T-helper 1 cell treated with Interleukin-12 subunit alpha and Interleukin-12 subunit beta and Interleukin-4 antibody, amounts not matched to agents 30 μg/mL and 1 μg/mL, for 36 hours (primary cell): ENCODE data around the gene TMPRSS5.
"Not testable (repeated sequence)": the region's sequence is repeated elsewhere in the genome, so short reads cannot be mapped to it uniquely, and the experiment has no call there.

ENCODE experiments used
- H3K27ac Mint-ChIP-seq: one replicate; pipeline ENCODE4 v1.8.0; 2021; ENCODE audit warnings: mild to moderate bottlenecking, mixed read lengths
- H3K27me3 Mint-ChIP-seq: one replicate; pipeline ENCODE4 v1.8.0; 2021; ENCODE audit warnings: low read depth, mixed read lengths
- H3K36me3 Mint-ChIP-seq: one replicate; pipeline ENCODE4 v1.8.0; 2021; ENCODE audit warnings: low read depth, mixed read lengths
- H3K4me1 Mint-ChIP-seq: one replicate; pipeline ENCODE4 v1.8.0; 2021; ENCODE audit warnings: low read depth, mixed read lengths
- H3K4me3 Mint-ChIP-seq: one replicate; pipeline ENCODE4 v1.8.0; 2021; ENCODE audit warnings: mild to moderate bottlenecking, moderate library complexity, mixed read lengths
- H3K9me3 Mint-ChIP-seq: one replicate; pipeline ENCODE4 v1.8.0; 2021; ENCODE audit warnings: mixed read lengths

Gene TMPRSS5

GRCh38 chr11:113715882-113716625 is 9.9 kb upstream of the TMPRSS5 start:
- Mint-ChIP-seq H3K27ac (no peak overlapping the region), H3K27me3 (no peaks in the 10 kb centered on the region), H3K4me1 (no peaks in the 10 kb centered on the region), H3K36me3 (peaks cover 2% of the 10 kb centered on the region), H3K4me3 (no peak overlapping the region), H3K9me3 (peaks cover 4% of the 10 kb centered on the region)

DNA sequence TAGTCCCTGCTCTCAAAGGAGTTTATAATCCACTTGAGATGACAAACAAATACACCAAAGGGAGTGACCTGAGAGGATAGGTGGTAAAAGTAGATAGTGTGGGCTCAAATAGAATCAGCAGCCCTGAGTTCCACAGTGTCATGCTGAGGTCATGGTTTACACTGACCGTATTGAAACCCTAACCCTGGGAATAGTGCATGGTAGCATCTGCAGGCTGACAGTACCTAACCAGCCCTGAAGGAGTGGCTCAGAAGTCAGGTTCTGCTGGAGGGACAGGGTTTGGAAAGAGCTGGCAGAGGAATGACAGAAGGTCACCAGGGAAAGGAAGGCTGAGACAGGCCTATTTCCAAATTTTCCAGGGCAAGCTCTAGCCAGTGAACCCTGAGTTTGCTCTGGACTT is 9.2 kb upstream of the TMPRSS5 start:
- H3K27ac Mint-ChIP-seq: no peak overlapping the region
- H3K36me3 Mint-ChIP-seq: peaks cover 2% of the 10 kb centered on the region
- H3K4me1 Mint-ChIP-seq: no peaks in the 10 kb centered on the region
- H3K9me3 Mint-ChIP-seq: peaks cover under 1% of the 10 kb centered on the region
- H3K4me3 Mint-ChIP-seq: no peak overlapping the region
- H3K27me3 Mint-ChIP-seq: no peaks in the 10 kb centered on the region

DNA sequence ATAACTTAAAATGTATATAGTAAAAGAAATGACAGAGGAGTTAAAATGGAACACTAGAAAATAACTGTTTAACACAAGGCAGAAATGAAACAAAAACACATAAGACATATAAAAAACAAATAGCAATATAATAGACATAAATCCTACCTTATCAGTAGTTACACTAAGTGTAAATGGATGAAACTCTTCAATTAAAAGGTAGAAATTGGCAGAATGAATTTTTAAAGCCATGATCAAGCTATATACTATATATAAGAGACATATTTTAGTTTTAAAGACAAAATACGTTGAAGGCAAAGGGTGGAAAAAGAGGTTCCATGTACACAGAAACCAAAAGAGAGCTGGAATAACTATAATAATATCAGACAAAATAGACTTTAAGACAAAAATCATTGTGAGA is 4.9 kb upstream of the TMPRSS5 start:
- H3K27me3 Mint-ChIP-seq: no peaks in the 10 kb centered on the region
- H3K36me3 Mint-ChIP-seq: peaks cover 6% of the 10 kb centered on the region
- peaks cover 24% of the 10 kb centered on the region for H3K9me3 Mint-ChIP-seq
- H3K27ac Mint-ChIP-seq: no peak overlapping the region
- no peak overlapping the region for H3K4me3 Mint-ChIP-seq
- H3K4me1 Mint-ChIP-seq: no peaks in the 10 kb centered on the region

- not testable (repeated sequence) for H3K27me3 Mint-ChIP-seq, H3K4me1 Mint-ChIP-seq, H3K27ac Mint-ChIP-seq, H3K4me3 Mint-ChIP-seq, H3K36me3 Mint-ChIP-seq
- peaks cover 25% of the 10 kb centered on the region for H3K9me3 Mint-ChIP-seq
Observed at GRCh38 chr11:113703551-113703950, 2.6 kb downstream of the TMPRSS5 start.

DNA sequence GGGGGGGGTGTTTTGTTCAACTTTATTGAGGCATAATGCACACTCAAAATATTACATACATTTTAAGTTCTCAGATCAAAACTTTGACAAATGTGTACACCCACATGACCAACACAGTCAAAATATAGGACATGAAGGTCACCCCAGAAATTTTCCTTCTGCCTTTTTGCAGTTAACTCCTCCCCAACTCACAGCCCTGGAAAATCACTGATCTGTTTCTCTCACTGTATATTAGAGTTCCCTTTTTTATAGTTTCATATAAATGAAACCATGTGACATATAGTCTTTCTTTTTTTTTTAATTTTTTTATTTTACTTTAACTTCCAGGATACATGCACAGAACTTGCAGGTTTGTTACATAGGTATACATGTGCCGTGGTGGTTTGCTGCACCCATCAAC is 4.6 kb downstream of the TMPRSS5 start:
- Mint-ChIP-seq H3K9me3 (peaks cover 12% of the 10 kb centered on the region), H3K27me3 (no peaks in the 10 kb centered on the region), H3K4me3 (no peak overlapping the region), H3K4me1 (no peaks in the 10 kb centered on the region), H3K36me3 (no peaks in the 10 kb centered on the region), H3K27ac (no peak overlapping the region)

DNA sequence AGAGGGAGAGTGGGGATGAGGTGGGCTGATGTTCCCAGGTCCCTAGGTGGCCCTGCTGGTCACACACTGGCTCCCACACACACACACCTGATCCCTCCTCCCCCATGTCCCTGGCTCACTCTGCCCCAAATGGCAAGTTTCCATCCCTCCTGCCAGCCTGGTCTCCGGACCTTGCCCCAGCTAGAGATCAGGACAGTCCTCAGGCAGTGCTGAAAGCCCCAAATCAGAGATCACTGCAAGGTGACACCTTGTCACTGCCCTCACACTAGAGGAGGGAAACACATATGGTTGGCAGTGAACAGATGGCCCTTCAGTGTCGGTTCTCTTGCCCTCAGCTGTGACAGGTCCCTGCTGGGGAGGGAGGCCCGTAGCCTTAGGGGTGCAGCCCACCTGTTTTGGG is 7.6 kb downstream of the TMPRSS5 start:
- Mint-ChIP-seq H3K9me3 (peaks cover 8% of the 10 kb centered on the region), H3K36me3 (no peaks in the 10 kb centered on the region), H3K4me1 (peaks cover 9% of the 10 kb centered on the region), H3K27ac (no peak overlapping the region), H3K4me3 (no peak overlapping the region), H3K27me3 (no peaks in the 10 kb centered on the region)

GRCh38 chr11:113697756-113698407 is 8.2 kb downstream of the TMPRSS5 start:
- no peak overlapping the region for H3K27ac Mint-ChIP-seq
- H3K4me1 Mint-ChIP-seq: peaks cover 9% of the 10 kb centered on the region
- H3K27me3 Mint-ChIP-seq: no peaks in the 10 kb centered on the region
- no peaks in the 10 kb centered on the region for H3K36me3 Mint-ChIP-seq
- H3K9me3 Mint-ChIP-seq: peaks cover 3% of the 10 kb centered on the region
- H3K4me3 Mint-ChIP-seq: no peak overlapping the region

- Mint-ChIP-seq H3K36me3 (no peaks in the 10 kb centered on the region), H3K27ac (no peak overlapping the region), H3K9me3 (peaks cover 1% of the 10 kb centered on the region), H3K4me3 (no peak overlapping the region), H3K27me3 (no peaks in the 10 kb centered on the region), H3K4me1 (peaks cover 9% of the 10 kb centered on the region)
Observed at GRCh38 chr11:113697111-113697510, 9.0 kb downstream of the TMPRSS5 start.

DNA sequence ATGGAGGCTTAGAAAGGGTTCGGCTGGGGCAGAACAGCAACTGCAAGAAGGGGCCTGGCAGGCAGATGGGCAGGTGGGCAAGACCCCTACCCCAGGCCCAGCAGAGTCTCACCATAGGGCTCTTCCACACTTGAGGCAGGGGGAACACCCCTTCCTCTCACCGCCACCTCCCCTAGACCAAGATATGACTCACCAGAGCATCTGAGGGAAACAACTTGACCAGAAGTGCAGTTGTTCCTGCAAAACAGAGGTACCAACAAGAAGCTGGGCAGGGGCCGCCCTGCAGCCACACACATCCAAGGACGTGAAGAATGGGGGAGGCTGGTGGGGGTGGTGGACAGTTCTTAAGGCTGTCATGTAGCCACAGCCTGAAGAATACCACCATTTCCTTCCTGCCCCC is 10.9 kb downstream of the TMPRSS5 start:
- Mint-ChIP-seq H3K9me3 (no peaks in the 10 kb centered on the region), H3K36me3 (no peaks in the 10 kb centered on the region), H3K27me3 (no peaks in the 10 kb centered on the region), H3K4me1 (peaks cover 9% of the 10 kb centered on the region), H3K4me3 (no peak overlapping the region), H3K27ac (no peak overlapping the region)

- no peaks in the 10 kb centered on the region for H3K27me3 Mint-ChIP-seq
- peaks cover 9% of the 10 kb centered on the region for H3K4me1 Mint-ChIP-seq
- H3K9me3 Mint-ChIP-seq: no peaks in the 10 kb centered on the region
- H3K4me3 Mint-ChIP-seq: no peak overlapping the region
- H3K27ac Mint-ChIP-seq: no peak overlapping the region
- no peaks in the 10 kb centered on the region for H3K36me3 Mint-ChIP-seq
Observed at GRCh38 chr11:113694390-113694789, 11.7 kb downstream of the TMPRSS5 start.

DNA sequence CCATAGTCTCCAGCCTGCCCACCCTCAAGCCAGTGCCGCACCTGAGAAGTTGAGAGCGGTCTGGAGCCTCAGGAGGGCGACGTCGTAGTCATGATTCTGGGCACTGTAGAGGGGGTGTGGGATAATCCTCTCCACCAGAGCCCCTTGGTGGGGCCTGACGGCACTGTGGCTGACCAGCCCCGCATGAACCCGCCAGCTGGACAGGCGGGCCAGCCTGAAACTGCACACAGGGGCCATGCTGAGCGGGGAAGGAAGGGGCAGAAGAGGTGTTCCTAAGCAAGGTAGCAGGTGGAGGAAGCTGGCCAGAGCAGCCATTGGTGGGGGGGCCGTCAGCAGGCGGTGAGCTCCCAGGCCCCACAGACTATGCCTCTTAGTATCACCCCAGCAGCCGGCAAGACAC is 13.1 kb downstream of the TMPRSS5 start:
- H3K4me3 Mint-ChIP-seq: no peak overlapping the region
- no peak overlapping the region for H3K27ac Mint-ChIP-seq
- H3K27me3 Mint-ChIP-seq: no peaks in the 10 kb centered on the region
- H3K9me3 Mint-ChIP-seq: no peaks in the 10 kb centered on the region
- H3K36me3 Mint-ChIP-seq: no peaks in the 10 kb centered on the region
- H3K4me1 Mint-ChIP-seq: peaks cover 9% of the 10 kb centered on the region

- Mint-ChIP-seq H3K4me1 (peaks cover 13% of the 10 kb centered on the region), H3K9me3 (no peaks in the 10 kb centered on the region), H3K4me3 (no peak overlapping the region), H3K27me3 (no peaks in the 10 kb centered on the region), H3K27ac (no peak overlapping the region), H3K36me3 (no peaks in the 10 kb centered on the region)
Observed at GRCh38 chr11:113690619-113691569, 15.2 kb downstream of the TMPRSS5 start.

DNA sequence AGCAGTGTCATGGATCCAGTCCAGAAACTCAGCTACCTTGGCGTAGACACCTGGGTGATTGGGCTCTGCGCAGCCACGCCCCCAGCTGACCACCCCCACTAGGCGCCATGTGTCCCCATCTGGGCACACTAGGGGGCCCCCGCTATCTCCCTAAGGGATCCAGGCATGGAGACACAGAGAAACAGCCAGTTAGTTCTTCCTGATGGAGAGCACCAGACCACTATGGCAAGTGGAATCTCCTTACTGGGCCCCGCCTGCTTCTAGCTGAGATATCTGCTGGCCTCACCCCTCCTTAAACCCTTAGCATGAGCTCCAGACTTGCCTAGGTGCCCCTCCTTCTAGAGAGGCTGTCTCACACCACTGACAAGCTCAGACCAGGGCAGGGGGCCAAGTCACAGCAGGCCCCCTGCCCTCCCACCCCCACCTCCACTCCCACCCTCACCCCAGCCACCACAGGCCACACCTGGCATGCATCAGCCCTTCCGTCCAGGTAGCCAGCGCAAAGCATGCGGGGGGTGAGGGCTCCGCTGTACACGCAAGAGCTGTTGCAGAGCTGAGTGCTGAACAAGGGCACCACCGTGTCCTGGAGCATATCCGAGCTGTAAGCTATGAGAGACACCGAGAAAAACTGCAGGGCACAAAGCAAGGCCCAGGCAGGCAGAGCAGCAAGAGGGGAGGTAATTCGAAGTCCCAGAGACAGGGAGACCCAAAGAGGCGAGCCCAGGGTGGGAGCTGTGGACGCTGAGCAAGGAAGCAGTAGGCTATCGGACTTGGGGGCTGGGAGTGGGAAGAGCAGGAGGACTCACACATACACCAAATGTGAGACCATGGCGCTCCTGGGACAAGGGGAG is 16.1 kb downstream of the TMPRSS5 start:
- Mint-ChIP-seq H3K36me3 (no peaks in the 10 kb centered on the region), H3K27me3 (no peaks in the 10 kb centered on the region), H3K27ac (no peak overlapping the region), H3K4me1 (peaks cover 15% of the 10 kb centered on the region), H3K4me3 (no peak overlapping the region), H3K9me3 (no peaks in the 10 kb centered on the region)
